Brain microvascular endothelial cell (primary cell): ENCODE results near the gene NAB2.

Source experiments
- DNase-seq: peaks from one replicate; pipeline ENCODE4 v3.0.0-alpha.2; 2020
- H3K27ac ChIP-seq: fragments of 250-450 bp; sonication (Bioruptor Pico); 2 replicates; pipeline ENCODE4 v1.5.1; 2020; ENCODE audit warnings: mild to moderate bottlenecking, moderate library complexity
- H3K27me3 ChIP-seq: fragments of 250-450 bp; sonication (Bioruptor Pico); replicated peaks from 2 replicates; pipeline ENCODE4 v1.5.1; 2020; ENCODE audit warnings: mild to moderate bottlenecking
- H3K36me3 ChIP-seq: fragments of 250-450 bp; sonication (Bioruptor Pico); replicated peaks from 2 replicates; pipeline ENCODE4 v1.5.1; 2020; ENCODE audit warnings: mild to moderate bottlenecking
- H3K4me3 ChIP-seq: 2 replicates; pipeline ENCODE4 v1.5.1; 2011; ENCODE audit warnings: low read depth, mild to moderate bottlenecking, control low read depth, low read length, moderate library complexity
- CTCF ChIP-seq: IDR thresholded peaks from 2 replicates; pipeline ENCODE4 v1.5.1; 2011; ENCODE audit warnings: low read depth, mild to moderate bottlenecking, moderate library complexity, low read length, control low read depth, inconsistent platforms; ENCODE audit errors: missing control alignments
- in situ Hi-C: cut with HindIII; loops from 2 replicates; pipeline ENCODE4 v1.10.0; 2017; ENCODE audit warnings: low sequenced_read_pairs, low pct_ligation_motif_present

The NAB2 gene

GRCh38 chr12:57087010-57087690 is 1.8 kb upstream of the NAB2 start:
- in situ Hi-C loops: no loop called here
- peaks cover 16% of the 10 kb centered on the region for H3K36me3 ChIP-seq
- no peaks in the 10 kb centered on the region for H3K27me3 ChIP-seq
- H3K27ac ChIP-seq: peak overlapping the region; percentile 100
- DNase-seq: peak; percentile 86
- no peak for TF ChIP-seq CTCF
- H3K4me3 ChIP-seq: peak overlapping the region; percentile 66

GRCh38 chr12:57087691-57088353 is 1.1 kb upstream of the NAB2 start:
- TF ChIP-seq CTCF: no peak
- in situ Hi-C loops: no loop called here
- Histone ChIP-seq H3K27ac (peak overlapping the region; percentile 100), H3K4me3 (peak overlapping the region; percentile 66), H3K36me3 (peaks cover 22% of the 10 kb centered on the region), H3K27me3 (no peaks in the 10 kb centered on the region)
- DNase-seq: peak; percentile 93

GRCh38 chr12:57089271-57090245 is 644 bp downstream of the NAB2 start:
- no peak for TF ChIP-seq CTCF
- Histone ChIP-seq H3K36me3 (peaks cover 34% of the 10 kb centered on the region), H3K27ac (peak overlapping the region; percentile 84), H3K27me3 (no peaks in the 10 kb centered on the region), H3K4me3 (peak overlapping the region; percentile 96)
- in situ Hi-C loops: no loop called here
- DNase-seq: peak; percentile 47

- Histone ChIP-seq H3K27ac (peak overlapping the region; percentile 84), H3K4me3 (peak overlapping the region; percentile 96), H3K36me3 (peaks cover 44% of the 10 kb centered on the region), H3K27me3 (no peaks in the 10 kb centered on the region)
- in situ Hi-C loops: no loop called here
- TF ChIP-seq CTCF: no peak
- DNase-seq: no peak
Measured at GRCh38 chr12:57090490-57090889, 1.6 kb downstream of the NAB2 start.

- no peak for DNase-seq
- Histone ChIP-seq H3K36me3 (peaks cover 48% of the 10 kb centered on the region), H3K4me3 (peak overlapping the region; percentile 96), H3K27ac (no peak overlapping the region), H3K27me3 (no peaks in the 10 kb centered on the region)
- TF ChIP-seq CTCF: peak; percentile 39
- in situ Hi-C loops: no loop called here
Measured at GRCh38 chr12:57090924-57091637, 2.2 kb downstream of the NAB2 start.
